ENCODE data around the gene USP24. TPM values are rescaled to one million over a fixed set of nuclear protein-coding genes. Genes with fewer than 3 reads are reported as not detected.
"Not testable (repeated sequence)": the region's sequence is repeated elsewhere in the genome, so short reads cannot be mapped to it uniquely, and the experiment has no call there.

Gene USP24
- total RNA-seq, 1 donor from 2014 or later: 50.5 TPM

DNA sequence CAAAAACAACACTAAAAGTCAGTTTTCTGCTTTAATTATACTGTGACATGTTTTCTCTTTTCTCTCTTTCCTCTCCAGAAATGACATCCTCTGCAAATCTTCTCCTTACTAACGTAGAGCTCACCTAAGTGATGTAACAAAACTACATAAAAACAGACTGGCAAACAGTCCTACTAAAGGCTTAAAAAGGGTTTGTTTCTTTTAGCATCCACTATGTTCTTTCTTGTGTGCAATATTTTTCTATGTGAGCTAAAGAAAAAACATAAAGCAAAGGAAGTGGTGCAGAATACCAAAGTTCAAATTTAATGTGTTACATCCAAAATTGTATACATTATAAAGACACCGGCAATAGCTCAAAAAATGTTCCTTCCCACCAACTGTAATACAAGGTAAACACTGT, 14.5 kb downstream of the USP24 start:
- H3K27ac Mint-ChIP-seq: no peak overlapping the region
- Histone ChIP-seq H4K20me1 (ENCODE audit: low read depth) (peaks cover 23% of the 10 kb centered on the region), H3K79me2 (ENCODE audit: low read depth) (peaks cover 63% of the 10 kb centered on the region), H3K4me3 (no peak overlapping the region), H3K4me2 (no peak overlapping the region), H3K9ac (no peak overlapping the region), H2AFZ (replicated peaks) (no peak overlapping the region), H3K9me3 (ENCODE audit: low read depth) (no peaks in the 10 kb centered on the region), H3K4me1 (no peaks in the 10 kb centered on the region), H3K27me3 (no peaks in the 10 kb centered on the region), H3K36me3 (no peaks in the 10 kb centered on the region), H3F3A (ENCODE audit: low read depth) (no peaks in the 10 kb centered on the region), H3K27ac (no peak overlapping the region)
- peaks cover 2% of the 10 kb centered on the region for H3K27me3 Mint-ChIP-seq (ENCODE audit: insufficient read depth, low read depth)
- peaks cover 4% of the 10 kb centered on the region for H3K9me3 Mint-ChIP-seq
- peaks cover 5% of the 10 kb centered on the region for H3K4me1 Mint-ChIP-seq
- H3K4me3 Mint-ChIP-seq: no peak overlapping the region
- no peak for DNase-seq (ENCODE audit: low spot score)
- TF ChIP-seq CTCF (IDR thresholded peaks at IDR 0.05) (no peak), EZH2 (IDR thresholded peaks at IDR 0.05) (no peak), EZH2phosphoT487 (IDR thresholded peaks at IDR 0.05) (no peak)
- peaks cover 21% of the 10 kb centered on the region for H3K36me3 Mint-ChIP-seq

- not testable (repeated sequence) for H3K4me3 ChIP-seq; DNase-seq (ENCODE audit: low spot score); H2AFZ ChIP-seq (replicated peaks); H3K4me1 Mint-ChIP-seq; H3K9me3 ChIP-seq (ENCODE audit: low read depth); H3F3A ChIP-seq (ENCODE audit: low read depth); H3K4me2 ChIP-seq; H3K27me3 ChIP-seq; H3K27ac Mint-ChIP-seq; H3K4me3 Mint-ChIP-seq; H3K9me3 Mint-ChIP-seq; H3K36me3 ChIP-seq; H3K9ac ChIP-seq; H3K27ac ChIP-seq; H3K4me1 ChIP-seq; H3K27me3 Mint-ChIP-seq (ENCODE audit: insufficient read depth, low read depth)
- peaks cover 21% of the 10 kb centered on the region for H3K36me3 Mint-ChIP-seq
- Histone ChIP-seq H4K20me1 (ENCODE audit: low read depth) (peaks cover 23% of the 10 kb centered on the region), H3K79me2 (ENCODE audit: low read depth) (peaks cover 63% of the 10 kb centered on the region)
Observed at GRCh38 chr1:55199735-55200134, 15.4 kb downstream of the USP24 start.

DNA sequence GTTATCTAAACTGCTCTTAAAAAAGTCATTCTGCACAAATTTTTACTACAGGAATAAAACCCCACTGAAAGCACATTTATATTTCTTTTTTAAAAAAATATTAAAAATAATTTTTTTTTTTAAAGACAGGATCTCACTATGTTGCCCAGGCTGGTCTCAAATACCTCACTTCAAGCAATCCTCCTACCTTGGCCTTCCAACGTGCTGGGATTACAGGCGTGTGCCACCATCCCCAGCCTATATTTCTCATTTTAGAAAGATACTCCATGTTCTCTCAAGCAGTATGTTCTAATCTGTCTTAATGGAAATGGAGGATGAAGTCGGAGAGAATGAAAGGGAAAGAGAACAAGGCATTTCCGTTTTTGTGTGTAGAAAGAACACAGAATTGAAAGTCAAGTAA, 17.1 kb downstream of the USP24 start:
- no peak for TF ChIP-seq EZH2phosphoT487 (IDR thresholded peaks at IDR 0.05)
- TF ChIP-seq CTCF (IDR thresholded peaks at IDR 0.05): no peak
- no peak for TF ChIP-seq EZH2 (IDR thresholded peaks at IDR 0.05)
- Mint-ChIP-seq H3K36me3 (peaks cover 21% of the 10 kb centered on the region), H3K27ac (no peak overlapping the region), H3K27me3 (ENCODE audit: insufficient read depth, low read depth) (peaks cover 2% of the 10 kb centered on the region), H3K9me3 (peaks cover 4% of the 10 kb centered on the region), H3K4me1 (no peaks in the 10 kb centered on the region), H3K4me3 (no peak overlapping the region)
- Histone ChIP-seq H2AFZ (replicated peaks) (no peak overlapping the region), H3K27me3 (no peaks in the 10 kb centered on the region), H3K9ac (no peak overlapping the region), H4K20me1 (ENCODE audit: low read depth) (peaks cover 20% of the 10 kb centered on the region), H3K36me3 (no peaks in the 10 kb centered on the region), H3K4me3 (no peak overlapping the region), H3F3A (ENCODE audit: low read depth) (peaks cover 3% of the 10 kb centered on the region), H3K27ac (no peak overlapping the region), H3K9me3 (ENCODE audit: low read depth) (no peaks in the 10 kb centered on the region), H3K4me2 (no peak overlapping the region), H3K4me1 (peaks cover 4% of the 10 kb centered on the region), H3K79me2 (ENCODE audit: low read depth) (peaks cover 54% of the 10 kb centered on the region)
- DNase-seq (ENCODE audit: low spot score): no peak

DNA sequence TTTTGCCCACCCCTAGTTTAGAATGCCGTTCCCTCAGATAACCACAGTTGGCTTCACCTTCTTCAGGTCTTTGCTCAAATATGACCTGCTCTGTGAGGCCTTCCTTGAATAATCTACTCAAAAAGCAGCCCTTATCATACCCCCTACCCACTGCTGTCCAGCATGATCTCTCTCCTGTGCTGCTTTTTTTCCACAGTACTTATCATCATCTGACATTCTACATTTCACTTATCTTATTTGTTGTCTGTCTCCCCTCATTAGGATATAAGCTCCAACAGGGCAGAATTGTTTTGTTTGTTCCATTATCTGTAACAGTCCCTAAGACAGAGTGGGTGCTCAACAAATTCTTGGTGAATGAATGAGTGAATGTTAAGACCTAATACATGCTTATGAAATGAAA, 18.1 kb downstream of the USP24 start:
- Histone ChIP-seq H3K27ac (no peak overlapping the region), H3K36me3 (no peaks in the 10 kb centered on the region), H4K20me1 (ENCODE audit: low read depth) (peaks cover 28% of the 10 kb centered on the region), H3K9ac (no peak overlapping the region), H3K27me3 (no peaks in the 10 kb centered on the region), H3K9me3 (ENCODE audit: low read depth) (no peaks in the 10 kb centered on the region), H3K79me2 (ENCODE audit: low read depth) (peaks cover 57% of the 10 kb centered on the region), H2AFZ (replicated peaks) (no peak overlapping the region), H3F3A (ENCODE audit: low read depth) (peaks cover 3% of the 10 kb centered on the region), H3K4me3 (no peak overlapping the region), H3K4me2 (no peak overlapping the region), H3K4me1 (peaks cover 13% of the 10 kb centered on the region)
- Mint-ChIP-seq H3K27ac (no peak overlapping the region), H3K4me1 (peaks cover 2% of the 10 kb centered on the region), H3K27me3 (ENCODE audit: insufficient read depth, low read depth) (peaks cover 2% of the 10 kb centered on the region), H3K36me3 (peaks cover 19% of the 10 kb centered on the region), H3K9me3 (peaks cover 4% of the 10 kb centered on the region), H3K4me3 (no peak overlapping the region)
- TF ChIP-seq EZH2 (IDR thresholded peaks at IDR 0.05): no peak
- DNase-seq (ENCODE audit: low spot score): no peak
